Immature natural killer cell (primary cell): ENCODE data around the gene MAU2. TPM values are rescaled to one million over a fixed set of nuclear protein-coding genes. Genes with fewer than 3 reads are reported as not detected.
"Not testable (repeated sequence)": the region's sequence is repeated elsewhere in the genome, so short reads cannot be mapped to it uniquely, and the experiment has no call there.

Source experiments
- DNase-seq, 3 donors: peaks; one replicate each; pipeline ENCODE4 v3.0.0; 2022; ENCODE audit warnings: mixed read lengths in 1 of 3
- H3K27ac Mint-ChIP-seq, 6 donors: one replicate each; pipeline ENCODE4 v1.8.0; 2020; ENCODE audit warnings: mixed read lengths in 6 of 6, mild to moderate bottlenecking in 5 of 6, inconsistent platforms in 4 of 6, moderate library complexity in 3 of 6
- H3K27me3 Mint-ChIP-seq, 3 donors: one replicate each; pipeline ENCODE4 v1.8.0; 2020 to 2021; ENCODE audit warnings: low read depth in 3 of 3, mild to moderate bottlenecking in 3 of 3, mixed read lengths in 3 of 3, moderate library complexity in 3 of 3, inconsistent platforms in 1 of 3
- H3K36me3 Mint-ChIP-seq, 3 donors: one replicate each; pipeline ENCODE4 v1.8.0; 2020; ENCODE audit warnings: mixed read lengths in 3 of 3, inconsistent platforms in 2 of 3, mild to moderate bottlenecking in 2 of 3
- H3K4me1 Mint-ChIP-seq, 2 donors: one replicate each; pipeline ENCODE4 v1.8.0; 2020; ENCODE audit warnings: inconsistent platforms in 2 of 2, mild to moderate bottlenecking in 2 of 2, mixed read lengths in 2 of 2, moderate library complexity in 1 of 2
- H3K4me3 Mint-ChIP-seq, 5 donors: one replicate each; pipeline ENCODE4 v1.8.0; 2020; ENCODE audit warnings: mild to moderate bottlenecking in 5 of 5, mixed read lengths in 5 of 5, inconsistent platforms in 3 of 5, moderate library complexity in 3 of 5
- H3K9me3 Mint-ChIP-seq, 6 donors: one replicate each; pipeline ENCODE4 v1.8.0; 2020; ENCODE audit warnings: mild to moderate bottlenecking in 6 of 6, mixed read lengths in 6 of 6, inconsistent platforms in 4 of 6, moderate library complexity in 3 of 6
- polyA plus RNA-seq, 3 donors: library from polyadenylated mRNA; unstranded; fragments of 300-500 nt; fragmentation: Illumina TruSeq; gene quantifications; one replicate each; pipeline ENCODE4 v1.2.3, GENCODE V29; 2021

The MAU2 gene
- polyA plus RNA-seq, 3 donors from 2014 or later = 8.5 to 25.5 (median 21.0) TPM

GRCh38 chr19:19361075-19361594 is 40.5 kb downstream of the MAU2 start:
- H3K27me3 Mint-ChIP-seq = peaks cover 0 to 2% (median 0%) of the 10 kb centered on the region in 3 donors
- H3K36me3 Mint-ChIP-seq = peaks cover 0 to 4% (median 3%) of the 10 kb centered on the region in 3 donors
- peak overlapping the region in 4 of 5 donors; percentile 16 to 56 (median 37) for H3K4me3 Mint-ChIP-seq
- peak overlapping the region in 5 of 6 donors; percentile 22 to 68 (median 47) for H3K27ac Mint-ChIP-seq
- no peaks in the 10 kb centered on the region for H3K9me3 Mint-ChIP-seq
- peaks cover 16 to 20% of the 10 kb centered on the region in 2 donors for H3K4me1 Mint-ChIP-seq
- peak; percentile 63 to 69 (median 68) for DNase-seq

GRCh38 chr19:19362075-19362474 is 41.4 kb downstream of the MAU2 start:
- Mint-ChIP-seq H3K36me3 (peaks cover 0 to 4% (median 3%) of the 10 kb centered on the region in 3 donors), H3K4me1 (peaks cover 23 to 26% of the 10 kb centered on the region in 2 donors), H3K27ac (peak overlapping the region in 2 of 6 donors; percentile 30 to 61), H3K9me3 (no peaks in the 10 kb centered on the region), H3K4me3 (peak overlapping the region in 1 of 5 donors; percentile 17), H3K27me3 (peaks cover 0 to 2% (median 0%) of the 10 kb centered on the region in 3 donors)
- DNase-seq = no peak

GRCh38 chr19:19366434-19367396 is 46.1 kb downstream of the MAU2 start:
- peak overlapping the region; percentile 69 to 85 (median 78) for H3K27ac Mint-ChIP-seq
- peaks cover 17 to 20% of the 10 kb centered on the region in 2 donors for H3K4me1 Mint-ChIP-seq
- H3K4me3 Mint-ChIP-seq = peak overlapping the region; percentile 35 to 75 (median 72)
- peaks cover 0 to 2% (median 0%) of the 10 kb centered on the region in 3 donors for H3K27me3 Mint-ChIP-seq
- H3K36me3 Mint-ChIP-seq = peaks cover 0 to 3% (median 0%) of the 10 kb centered on the region in 3 donors
- no peaks in the 10 kb centered on the region for H3K9me3 Mint-ChIP-seq
- DNase-seq = peak; percentile 60 to 70 (median 69)

GRCh38 chr19:19368087-19368486 is 47.5 kb downstream of the MAU2 start:
- Mint-ChIP-seq H3K4me1 (peaks cover 24 to 25% of the 10 kb centered on the region in 2 donors), H3K27ac (no peak overlapping the region), H3K9me3 (no peaks in the 10 kb centered on the region)

GRCh38 chr19:19371059-19371458 is 50.4 kb downstream of the MAU2 start:
- H3K4me1 Mint-ChIP-seq = peaks cover 19 to 21% of the 10 kb centered on the region in 2 donors
- DNase-seq = no peak
- H3K27me3 Mint-ChIP-seq = no peaks in the 10 kb centered on the region
- no peaks in the 10 kb centered on the region for H3K9me3 Mint-ChIP-seq
- H3K4me3 Mint-ChIP-seq = no peak overlapping the region
- peak overlapping the region in 1 of 6 donors; percentile 40 for H3K27ac Mint-ChIP-seq
- no peaks in the 10 kb centered on the region for H3K36me3 Mint-ChIP-seq

More at GRCh38 chr19:19368087-19368486, 47.5 kb downstream of the MAU2 start:
- no peak for DNase-seq
- H3K36me3 Mint-ChIP-seq = peaks cover 0 to 3% (median 0%) of the 10 kb centered on the region in 3 donors
- H3K4me3 Mint-ChIP-seq = no peak overlapping the region
- peaks cover 0 to 2% (median 0%) of the 10 kb centered on the region in 3 donors for H3K27me3 Mint-ChIP-seq

- Mint-ChIP-seq H3K9me3 (no peaks in the 10 kb centered on the region), H3K4me3 (peak overlapping the region; percentile 77 to 90 (median 79)), H3K27me3 (no peaks in the 10 kb centered on the region), H3K4me1 (peaks cover 12 to 14% of the 10 kb centered on the region in 2 donors), H3K27ac (peak overlapping the region; percentile 94 to 98 (median 96)), H3K36me3 (no peaks in the 10 kb centered on the region)
- peak; percentile 52 to 59 (median 57) for DNase-seq
These were observed 52.2 kb downstream of the MAU2 start for GRCh38 chr19:19372656-19373416.

- H3K9me3 Mint-ChIP-seq = no peaks in the 10 kb centered on the region
- no peak overlapping the region for H3K4me3 Mint-ChIP-seq
- no peak overlapping the region for H3K27ac Mint-ChIP-seq
- peaks cover 0 to 2% of the 10 kb centered on the region in 2 donors for H3K4me1 Mint-ChIP-seq
- no peak for DNase-seq
- no peaks in the 10 kb centered on the region for H3K27me3 Mint-ChIP-seq
- H3K36me3 Mint-ChIP-seq = no peaks in the 10 kb centered on the region
These were observed 58.9 kb downstream of the MAU2 start for GRCh38 chr19:19379527-19379926.

GRCh38 chr19:19380316-19380715 is 59.7 kb downstream of the MAU2 start:
- H3K9me3 Mint-ChIP-seq, H3K36me3 Mint-ChIP-seq, H3K4me1 Mint-ChIP-seq, H3K27ac Mint-ChIP-seq, DNase-seq, H3K27me3 Mint-ChIP-seq, H3K4me3 Mint-ChIP-seq: not testable (repeated sequence)

GRCh38 chr19:19381007-19381926 is 60.6 kb downstream of the MAU2 start:
- Mint-ChIP-seq H3K36me3 (no peaks in the 10 kb centered on the region), H3K27me3 (peaks cover 2 to 6% (median 3%) of the 10 kb centered on the region in 3 donors), H3K27ac (peak overlapping the region in 1 of 6 donors; percentile 45), H3K4me3 (no peak overlapping the region), H3K9me3 (no peaks in the 10 kb centered on the region), H3K4me1 (peaks cover 0 to 5% of the 10 kb centered on the region in 2 donors)
- DNase-seq = no peak

- no peaks in the 10 kb centered on the region for H3K9me3 Mint-ChIP-seq
- H3K27me3 Mint-ChIP-seq = peaks cover 2 to 8% (median 5%) of the 10 kb centered on the region in 3 donors
- DNase-seq = no peak
- peaks cover 6 to 13% of the 10 kb centered on the region in 2 donors for H3K4me1 Mint-ChIP-seq
- H3K36me3 Mint-ChIP-seq = no peaks in the 10 kb centered on the region
- peak overlapping the region in 1 of 6 donors; percentile 31 for H3K27ac Mint-ChIP-seq
- peak overlapping the region in 3 of 5 donors; percentile 33 to 51 (median 36) for H3K4me3 Mint-ChIP-seq
These were observed 61.5 kb downstream of the MAU2 start for GRCh38 chr19:19382118-19382517.

GRCh38 chr19:19384486-19384885 is 63.9 kb downstream of the MAU2 start:
- Mint-ChIP-seq H3K27ac (peak overlapping the region; percentile 31 to 93 (median 60)), H3K36me3 (no peaks in the 10 kb centered on the region), H3K4me3 (peak overlapping the region; percentile 73 to 92 (median 90)), H3K9me3 (no peaks in the 10 kb centered on the region), H3K27me3 (peaks cover 2 to 11% (median 5%) of the 10 kb centered on the region in 3 donors), H3K4me1 (peaks cover 29 to 36% of the 10 kb centered on the region in 2 donors)
- no peak for DNase-seq

- peak; percentile 100 for DNase-seq
- Mint-ChIP-seq H3K27ac (peak overlapping the region; percentile 84 to 95 (median 93)), H3K4me3 (peak overlapping the region; percentile 86 to 92 (median 91)), H3K9me3 (no peaks in the 10 kb centered on the region), H3K27me3 (peaks cover 2 to 11% (median 5%) of the 10 kb centered on the region in 3 donors), H3K36me3 (no peaks in the 10 kb centered on the region), H3K4me1 (peaks cover 38 to 45% of the 10 kb centered on the region in 2 donors)
These were observed 64.7 kb downstream of the MAU2 start for GRCh38 chr19:19385131-19385895.
